GM18526 (cell line): ENCODE data around the gene RNF157.

Experiments
- POLR2A ChIP-seq: IDR thresholded peaks from 3 replicates; pipeline ENCODE4 v1.6.1; 2011; ENCODE audit not compliant: insufficient read length; ENCODE audit errors: extremely low read depth

The RNF157 gene

GRCh38 chr17:76219670-76220383, 20.5 kb downstream of the RNF157 start:
- TF ChIP-seq POLR2A, result no peak

GRCh38 chr17:76217081-76217480, 23.2 kb downstream of the RNF157 start:
- TF ChIP-seq POLR2A, result no peak

GRCh38 chr17:76213491-76213890, 26.8 kb downstream of the RNF157 start:
- no peak for TF ChIP-seq POLR2A

- TF ChIP-seq POLR2A, result no peak
Observed at GRCh38 chr17:76208120-76208519, 32.2 kb downstream of the RNF157 start.

- no peak for TF ChIP-seq POLR2A
Observed at GRCh38 chr17:76207275-76208059, 32.8 kb downstream of the RNF157 start.

- no peak for TF ChIP-seq POLR2A
Observed at GRCh38 chr17:76204277-76204676, 36.0 kb downstream of the RNF157 start.

GRCh38 chr17:76200354-76200753, 39.9 kb downstream of the RNF157 start:
- no peak for TF ChIP-seq POLR2A

GRCh38 chr17:76199469-76199868, 40.8 kb downstream of the RNF157 start:
- no peak for TF ChIP-seq POLR2A

- no peak for TF ChIP-seq POLR2A
Observed at GRCh38 chr17:76198702-76199101, 41.6 kb downstream of the RNF157 start.

- TF ChIP-seq POLR2A, result no peak
Observed at GRCh38 chr17:76197911-76198310, 42.4 kb downstream of the RNF157 start.

- no peak for TF ChIP-seq POLR2A
Observed at GRCh38 chr17:76196675-76197074, 43.6 kb downstream of the RNF157 start.

GRCh38 chr17:76195281-76196096, 44.8 kb downstream of the RNF157 start:
- no peak for TF ChIP-seq POLR2A

- no peak for TF ChIP-seq POLR2A
Observed at GRCh38 chr17:76193591-76193990, 46.7 kb downstream of the RNF157 start.

GRCh38 chr17:76191896-76192295, 48.4 kb downstream of the RNF157 start:
- no peak for TF ChIP-seq POLR2A

- TF ChIP-seq POLR2A, result no peak
Observed at GRCh38 chr17:76189741-76190140, 50.6 kb downstream of the RNF157 start.

GRCh38 chr17:76189247-76189646, 51.0 kb downstream of the RNF157 start:
- no peak for TF ChIP-seq POLR2A
